PC-3 (cell line): ENCODE data around the gene CTBP2. TPM values are rescaled to one million over a fixed set of nuclear protein-coding genes. Genes with fewer than 3 reads are reported as not detected.

Experiments
- ATAC-seq: fragments of 200-7000 bp; cut with Tn5 transposase; 2 replicates; pipeline ENCODE4 v1.9.1; 2020; ENCODE audit warnings: mild to moderate bottlenecking, moderate library complexity
- BruUV-seq: library from RNA; stranded (reverse); fragments of 400-500 nt; replicated peaks from 2 replicates; lab custom pipeline; 2021; lab: Mats Ljungman, UMichigan
- CTCF ChIA-PET: fragments of 300-600 bp; sonication (Branson Sonifier 250); formaldehyde crosslinking; loops from one replicate; lab custom pipeline; 2022; ENCODE audit warnings: antibody characterized with exemption; lab: Charles Lee
- POLR2A ChIA-PET: fragments of 300-600 bp; sonication (Branson Sonifier 250); formaldehyde crosslinking; loops from one replicate; lab custom pipeline; 2022; ENCODE audit warnings: antibody characterized with exemption; ENCODE audit not compliant: unreplicated experiment; lab: Charles Lee
- DNase-seq: peaks from one replicate; pipeline ENCODE4 v3.0.0-alpha.2; 2015
- H2AFZ ChIP-seq: fragments of 300-600 bp; sonication (generic); 2 replicates; pipeline ENCODE4 v1.6.0; 2016; ENCODE audit warnings: antibody characterized with exemption, low read length
- H3F3A ChIP-seq: fragments of 300-600 bp; sonication (generic); one replicate; pipeline ENCODE4 v1.6.0; 2017; ENCODE audit warnings: antibody characterized with exemption, low read length, control low read depth, mild to moderate bottlenecking; ENCODE audit not compliant: unreplicated experiment
- H3K27ac ChIP-seq: fragments of 300-600 bp; sonication (generic); 2 replicates; pipeline ENCODE4 v1.5.1; 2016; ENCODE audit warnings: mild to moderate bottlenecking, low read length
- H3K27me3 ChIP-seq: fragments of 300-600 bp; sonication (generic); 2 replicates; pipeline ENCODE4 v1.6.1; 2016; ENCODE audit warnings: low read length, mixed read lengths
- H3K36me3 ChIP-seq: fragments of 300-600 bp; sonication (generic); 2 replicates; pipeline ENCODE4 v1.6.1; 2016; ENCODE audit warnings: low read depth, mixed run types, low read length, mixed read lengths
- H3K4me1 ChIP-seq: fragments of 300-600 bp; sonication (generic); 2 replicates; pipeline ENCODE4 v1.5.1; 2016; ENCODE audit warnings: low read length; ENCODE audit not compliant: insufficient read depth
- H3K4me2 ChIP-seq: fragments of 300-600 bp; sonication (generic); 2 replicates; pipeline ENCODE4 v1.6.0; 2016; ENCODE audit warnings: low read length
- H3K4me3 ChIP-seq: fragments of 300-600 bp; sonication (generic); 2 replicates; pipeline ENCODE4 v1.5.1; 2016; ENCODE audit warnings: mild to moderate bottlenecking, low read length, mixed read lengths
- H3K79me2 ChIP-seq: fragments of 300-600 bp; sonication (generic); 2 replicates; pipeline ENCODE4 v1.6.1; 2017; ENCODE audit warnings: low read length, mixed read lengths
- H3K9ac ChIP-seq: fragments of 300-600 bp; sonication (generic); 2 replicates; pipeline ENCODE4 v1.6.0; 2016; ENCODE audit warnings: mild to moderate bottlenecking, low read length
- H3K9me2 ChIP-seq: fragments of 300-600 bp; sonication (generic); replicated peaks from 2 replicates; pipeline ENCODE4 v1.6.1; 2016; ENCODE audit warnings: mixed run types, low read length, mixed read lengths
- H3K9me3 ChIP-seq: fragments of 300-600 bp; sonication (generic); 2 replicates; pipeline ENCODE4 v1.6.1; 2016; ENCODE audit warnings: low read length, mixed read lengths
- H4K20me1 ChIP-seq: fragments of 300-600 bp; sonication (generic); 2 replicates; pipeline ENCODE4 v1.6.1; 2016; ENCODE audit warnings: low read length, mixed read lengths
- CTCF ChIP-seq: fragments of 300-600 bp; sonication (generic); conservative IDR thresholded peaks from 2 replicates; pipeline ENCODE4 v1.5.1; 2017; ENCODE audit warnings: antibody characterized with exemption, low read depth, mild to moderate bottlenecking, low read length
- EZH2 ChIP-seq: fragments of 300-600 bp; sonication (generic); IDR thresholded peaks from one replicate; pipeline ENCODE4 v1.6.1; 2017; ENCODE audit warnings: antibody characterized with exemption, mild to moderate bottlenecking, low read length; ENCODE audit not compliant: unreplicated experiment
- EZH2phosphoT487 ChIP-seq: fragments of 300-600 bp; sonication (generic); IDR thresholded peaks from 2 replicates; pipeline ENCODE4 v1.6.1; 2018; ENCODE audit warnings: mild to moderate bottlenecking, antibody characterized with exemption, low read length, borderline replicate concordance
- intact Hi-C: fragments of 100-400 bp; cut with micrococcal nuclease; formaldehyde crosslinking; loops from 2 replicates; pipeline ENCODE4 v1.9.0; 2023
- total RNA-seq: library from RNA; depleted of rRNA; stranded (reverse); fragments of >200 nt; gene quantifications from 2 replicates; pipeline ENCODE4 v1.2.3, GENCODE V29; 2014

CTBP2 gene
- total RNA-seq, 1 experiment from 2014 or later = 78.9 TPM

GRCh38 chr10:125064681-125065492, 95.5 kb downstream of the CTBP2 start:
- Histone ChIP-seq H3K9me3 (no peaks in the 10 kb centered on the region), H3K4me1 (peaks cover 54% of the 10 kb centered on the region), H3K4me2 (peak overlapping the region; percentile 80), H3K9me2 (no peaks in the 10 kb centered on the region), H3K27ac (peak overlapping the region; percentile 95), H3F3A (peaks cover 13% of the 10 kb centered on the region), H2AFZ (no peak overlapping the region), H3K4me3 (peak overlapping the region; percentile 56), H3K36me3 (peaks cover 7% of the 10 kb centered on the region; the same call in 1 of the 2 replicates), H3K79me2 (peaks cover 87% of the 10 kb centered on the region), H3K27me3 (no peaks in the 10 kb centered on the region), H4K20me1 (no peaks in the 10 kb centered on the region), H3K9ac (peak overlapping the region; percentile 63)
- intact Hi-C loops = loop anchor here (1.0 to 5.0 kb wide), 4 partner anchors 19 to 654 kb away; partner anchors contain the start of gene EDRF1
- DNase-seq = peak; percentile 96
- BruUV-seq = TSS peak; percentile 69
- ChIA-PET POLR2A (interaction anchor here (0.7 to 1.1 kb wide), 4 partner anchors 13 to 58 kb away, joined by 3 to 6 read pairs (median 3); no protein-coding TSS in a partner anchor), CTCF (interaction anchor here (0.7 to 1.1 kb wide), 2 partner anchors 12 to 39 kb away, joined by 3 read pairs; no protein-coding TSS in a partner anchor)
- TF ChIP-seq EZH2 (no peak), EZH2phosphoT487 (no peak), CTCF (no peak)
- ATAC-seq = peak; percentile 63

GRCh38 chr10:125063256-125063925, 97.0 kb downstream of the CTBP2 start:
- H3K27ac ChIP-seq = peak overlapping the region; percentile 95
- H3K79me2 ChIP-seq = peaks cover 83% of the 10 kb centered on the region
- ChIA-PET CTCF (interaction anchor here (0.7 kb wide), 1 partner anchor 15 kb away, joined by 9 read pairs; no protein-coding TSS in a partner anchor), POLR2A (no interaction called here)
- H3K9me3 ChIP-seq = no peaks in the 10 kb centered on the region
- no TSS peak for BruUV-seq
- no peaks in the 10 kb centered on the region for H4K20me1 ChIP-seq
- H3K27me3 ChIP-seq = no peaks in the 10 kb centered on the region
- H3K4me1 ChIP-seq = peaks cover 54% of the 10 kb centered on the region
- DNase-seq (no peak), ATAC-seq (no peak)
- H3K4me3 ChIP-seq = no peak overlapping the region
- no peak overlapping the region for H3K9ac ChIP-seq
- TF ChIP-seq EZH2 (no peak), EZH2phosphoT487 (no peak), CTCF (no peak)
- H3F3A ChIP-seq = peaks cover 13% of the 10 kb centered on the region
- H2AFZ ChIP-seq = no peak overlapping the region
- peaks cover 8% of the 10 kb centered on the region; the same call in 1 of the 2 replicates for H3K36me3 ChIP-seq
- no peaks in the 10 kb centered on the region for H3K9me2 ChIP-seq
- peak overlapping the region; percentile 80; the same call in 1 of the 2 replicates for H3K4me2 ChIP-seq
- intact Hi-C loops = loop anchor here (5.0 kb wide), 1 partner anchor 94 kb away; no protein-coding TSS in a partner anchor
